GM10248 (cell line): ENCODE data around the gene HSP90AB1.
A peak's percentile ranks its signal among the peaks of the same experiment; 100 is the strongest.

ENCODE experiments used
- CTCF ChIA-PET: fragments of 300-600 bp; sonication (Branson Sonifier 250); formaldehyde crosslinking; extraction: SDS; loops from one replicate; lab custom pipeline; 2021; ENCODE audit warnings: antibody characterized with exemption; lab: Yijun Ruan, JAX
- POLR2A ChIA-PET: fragments of 350-650 bp; sonication (Branson Sonifier 250); formaldehyde crosslinking; extraction: SDS; loops from one replicate; lab custom pipeline; 2020; ENCODE audit warnings: antibody characterized with exemption; lab: Yijun Ruan, JAX
- DNase-seq: peaks from one replicate; pipeline ENCODE4 v3.0.0; 2012; ENCODE audit errors: extremely low spot score
- CTCF ChIP-seq: IDR thresholded peaks from 2 replicates; pipeline ENCODE4 v1.5.1; 2012; ENCODE audit warnings: mild to moderate bottlenecking, low read depth; ENCODE audit errors: extremely low read depth, missing control alignments, control extremely low read depth

HSP90AB1 gene

GRCh38 chr6:44228433-44228832 lies 18.5 kb upstream of the HSP90AB1 start:
- no peak for TF ChIP-seq CTCF
- ChIA-PET POLR2A (interaction anchor here (0.7 kb wide), 1 partner anchor 18 kb away, joined by 4 read pairs; the partner anchor contains the start of gene HSP90AB1), CTCF (interaction anchor here (0.9 to 2.5 kb wide), 6 partner anchors 9 to 459 kb away, joined by 3 to 12 read pairs (median 6); partner anchors contain the start of gene AARS2)
- no peak for DNase-seq

GRCh38 chr6:44228836-44229235 lies 18.1 kb upstream of the HSP90AB1 start:
- POLR2A ChIA-PET = no interaction called here
- CTCF ChIA-PET = interaction anchor here (0.9 to 2.5 kb wide), 3 partner anchors 14 to 56 kb away, joined by 3 to 8 read pairs (median 7); no protein-coding TSS in a partner anchor
- no peak for TF ChIP-seq CTCF
- DNase-seq = peak; percentile 2

GRCh38 chr6:44229376-44230033 lies 17.4 kb upstream of the HSP90AB1 start:
- POLR2A ChIA-PET = interaction anchor here (1.3 kb wide), 1 partner anchor 16 kb away, joined by 5 read pairs; no protein-coding TSS in a partner anchor
- CTCF ChIA-PET = interaction anchor here (0.8 to 2.5 kb wide), 5 partner anchors 8 to 505 kb away, joined by 3 to 7 read pairs (median 4); no protein-coding TSS in a partner anchor
- no peak for TF ChIP-seq CTCF
- peak; percentile 4 for DNase-seq

GRCh38 chr6:44230034-44230675 lies 16.7 kb upstream of the HSP90AB1 start:
- peak; percentile 4 for DNase-seq
- ChIA-PET POLR2A (interaction anchor here (1.3 kb wide), 1 partner anchor 16 kb away, joined by 5 read pairs; no protein-coding TSS in a partner anchor), CTCF (interaction anchor here (0.8 to 6.2 kb wide), 5 partner anchors 9 to 506 kb away, joined by 3 to 56 read pairs (median 4); partner anchors contain the start of gene HSP90AB1)
- TF ChIP-seq CTCF = no peak

GRCh38 chr6:44231426-44231825 lies 15.5 kb upstream of the HSP90AB1 start:
- ChIA-PET POLR2A (interaction anchor here (0.8 kb wide), 1 partner anchor 25 kb away, joined by 3 read pairs; no protein-coding TSS in a partner anchor), CTCF (interaction anchor here (1.1 to 6.2 kb wide), 2 partner anchors 13 to 44 kb away, joined by 3 to 56 read pairs; partner anchors contain the start of gene HSP90AB1)
- peak; percentile 2 for DNase-seq

GRCh38 chr6:44232676-44233566 lies 14.0 kb upstream of the HSP90AB1 start:
- ChIA-PET CTCF (interaction anchor here (1.0 to 6.2 kb wide), 10 partner anchors 9 to 136 kb away, joined by 3 to 116 read pairs (median 6); partner anchors contain the start of genes HSP90AB1 and SLC29A1), POLR2A (no interaction called here)
- DNase-seq = no peak
- TF ChIP-seq CTCF = no peak
